H9 (cell line): Measurements from ENCODE around the gene PTGER4. TPM values are rescaled to one million over a fixed set of nuclear protein-coding genes. Genes with fewer than 3 reads are reported as not detected.

Experiments
- DNase-seq: peaks from one replicate; pipeline ENCODE4 v3.0.0-alpha.2; 2017
- H2AFZ ChIP-seq: one replicate; pipeline ENCODE4 v1.6.1; 2013; ENCODE audit warnings: mild to moderate bottlenecking, low read length, control low read depth, moderate library complexity
- H2AK5ac ChIP-seq: 2 replicates; pipeline ENCODE4 v1.6.1; 2013; ENCODE audit warnings: low read length, control low read depth, mixed read lengths; ENCODE audit not compliant: insufficient read length
- H2BK120ac ChIP-seq: one replicate; pipeline ENCODE4 v1.6.1; 2013; ENCODE audit warnings: low read depth, mild to moderate bottlenecking, low read length, control low read depth, inconsistent platforms; ENCODE audit not compliant: poor library complexity, severe bottlenecking
- H2BK12ac ChIP-seq: 2 replicates; pipeline ENCODE4 v1.6.1; 2013; ENCODE audit warnings: low read length, control low read depth, mixed read lengths, low read depth; ENCODE audit not compliant: insufficient read length
- H2BK15ac ChIP-seq: 2 replicates; pipeline ENCODE4 v1.6.1; 2013; ENCODE audit warnings: low read depth, low read length, control low read depth
- H2BK20ac ChIP-seq: one replicate; pipeline ENCODE4 v1.6.1; 2013; ENCODE audit warnings: low read depth, mild to moderate bottlenecking, low read length, control low read depth, inconsistent platforms; ENCODE audit not compliant: poor library complexity, severe bottlenecking
- H2BK5ac ChIP-seq: 2 replicates; pipeline ENCODE4 v1.6.1; 2013; ENCODE audit warnings: low read length, control low read depth, mixed read lengths; ENCODE audit not compliant: insufficient read length
- H3K14ac ChIP-seq: 2 replicates; pipeline ENCODE4 v1.6.1; 2013; ENCODE audit warnings: low read length, control low read depth; ENCODE audit not compliant: insufficient read depth
- H3K18ac ChIP-seq: 2 replicates; pipeline ENCODE4 v1.6.1; 2013; ENCODE audit warnings: low read depth, mild to moderate bottlenecking, mixed read lengths, low read length, control low read depth; ENCODE audit not compliant: insufficient read length
- H3K23ac ChIP-seq: 2 replicates; pipeline ENCODE4 v1.6.1; 2013; ENCODE audit warnings: low read length, control low read depth, mixed read lengths, low read depth; ENCODE audit not compliant: insufficient read length
- H3K23me2 ChIP-seq: 2 replicates; pipeline ENCODE4 v1.6.1; 2013; ENCODE audit warnings: low read depth, mild to moderate bottlenecking, mixed read lengths, low read length, control low read depth; ENCODE audit not compliant: insufficient read length, poor library complexity, severe bottlenecking
- H3K27ac ChIP-seq: 2 replicates; pipeline ENCODE4 v1.5.1; 2013; ENCODE audit warnings: low read length, control low read depth, mixed read lengths, low read depth; ENCODE audit not compliant: insufficient read length
- H3K27me3 ChIP-seq: 2 replicates; pipeline ENCODE4 v1.6.1; 2013; ENCODE audit warnings: low read length, control low read depth, inconsistent platforms; ENCODE audit not compliant: insufficient read depth
- H3K4ac ChIP-seq: 2 replicates; pipeline ENCODE4 v1.6.1; 2013; ENCODE audit warnings: low read depth, mild to moderate bottlenecking, control low read depth, inconsistent platforms, low read length, moderate library complexity
- H3K4me1 ChIP-seq: 2 replicates; pipeline ENCODE4 v1.6.1; 2013; ENCODE audit warnings: low read length, control low read depth, inconsistent platforms; ENCODE audit not compliant: insufficient read depth
- H3K4me2 ChIP-seq: 2 replicates; pipeline ENCODE4 v1.6.1; 2013; ENCODE audit warnings: low read length, control low read depth, mixed read lengths; ENCODE audit not compliant: insufficient read length, insufficient read depth
- H3K56ac ChIP-seq: 2 replicates; pipeline ENCODE4 v1.6.1; 2013; ENCODE audit warnings: low read depth, mild to moderate bottlenecking, mixed read lengths, low read length, control low read depth; ENCODE audit not compliant: insufficient read length
- H3K79me1 ChIP-seq: 2 replicates; pipeline ENCODE4 v1.6.1; 2013; ENCODE audit warnings: low read depth, mild to moderate bottlenecking, moderate library complexity, low read length, control low read depth, inconsistent platforms; ENCODE audit not compliant: insufficient read depth, poor library complexity, severe bottlenecking
- H3K79me2 ChIP-seq: 2 replicates; pipeline ENCODE4 v1.6.1; 2013; ENCODE audit warnings: low read length, control low read depth, inconsistent platforms; ENCODE audit not compliant: insufficient read depth
- H3K9ac ChIP-seq: 2 replicates; pipeline ENCODE4 v1.6.1; 2013; ENCODE audit warnings: low read length, control low read depth, mixed read lengths; ENCODE audit not compliant: insufficient read length; ENCODE audit errors: extremely low read depth
- H3K9me3 ChIP-seq: one replicate; pipeline ENCODE4 v1.6.1; 2013; ENCODE audit warnings: low read depth, low read length, inconsistent platforms; ENCODE audit not compliant: control insufficient read depth
- H3T11ph ChIP-seq: one replicate; pipeline ENCODE4 v1.6.1; 2013; ENCODE audit warnings: mild to moderate bottlenecking, low read length, control low read depth, inconsistent platforms
- H4K20me1 ChIP-seq: one replicate; pipeline ENCODE4 v1.6.1; 2013; ENCODE audit not compliant: control insufficient read depth, insufficient read length, insufficient read depth
- H4K5ac ChIP-seq: 2 replicates; pipeline ENCODE4 v1.6.1; 2013; ENCODE audit warnings: low read depth, mild to moderate bottlenecking, mixed read lengths, low read length, control low read depth; ENCODE audit not compliant: insufficient read length
- H4K8ac ChIP-seq: replicated peaks from 2 replicates; pipeline ENCODE4 v1.6.1; 2013; ENCODE audit warnings: low read length, control low read depth, mixed read lengths, low read depth; ENCODE audit not compliant: insufficient read length
- H4K91ac ChIP-seq: 2 replicates; pipeline ENCODE4 v1.6.1; 2013; ENCODE audit warnings: low read depth, mild to moderate bottlenecking, moderate library complexity, mixed read lengths, low read length, control low read depth; ENCODE audit not compliant: insufficient read length
- H3K27ac Mint-ChIP-seq, 3 experiments: 2 replicates in 2 of 3; 3 replicates in 1 of 3; pipeline ENCODE4 v1.8.0; 2020 to 2021; ENCODE audit warnings: mixed read lengths in 3 of 3, mild to moderate bottlenecking in 1 of 3, moderate library complexity in 1 of 3
- H3K27me3 Mint-ChIP-seq: 2 replicates; pipeline ENCODE4 v1.8.0; 2021; ENCODE audit warnings: low read depth, mild to moderate bottlenecking, moderate library complexity, mixed read lengths
- H3K36me3 Mint-ChIP-seq, 3 experiments: 2 replicates in 2 of 3; 3 replicates in 1 of 3; pipeline ENCODE4 v1.8.0; 2020 to 2021; ENCODE audit warnings: low read depth in 3 of 3, mixed read lengths in 3 of 3; ENCODE audit not compliant: insufficient read depth in 1 of 3
- H3K4me1 Mint-ChIP-seq, 2 experiments: 2 replicates each; pipeline ENCODE4 v1.8.0; 2020; ENCODE audit warnings: mixed read lengths in 2 of 2
- H3K4me3 Mint-ChIP-seq, 2 experiments: 2 replicates in 1 of 2; 3 replicates in 1 of 2; pipeline ENCODE4 v1.8.0; 2020 to 2021; ENCODE audit warnings: mild to moderate bottlenecking in 2 of 2, mixed read lengths in 2 of 2, moderate library complexity in 1 of 2
- H3K9me3 Mint-ChIP-seq, 2 experiments: 2 replicates in 1 of 2; 3 replicates in 1 of 2; pipeline ENCODE4 v1.8.0; 2020; ENCODE audit warnings: mild to moderate bottlenecking in 2 of 2, mixed read lengths in 2 of 2, moderate library complexity in 1 of 2
- WGBS: extraction: QIAGEN DNeasy Blood & Tissue Kit; methylation state at CpG from one replicate; pipeline ENCODE4 v1.1.7; 2013; ENCODE audit warnings: missing lambda C conversion rate, low lambda C conversion rate, mixed read lengths; ENCODE audit not compliant: insufficient read length; ENCODE audit errors: extremely low coverage; 5-methylcytosine and 5-hydroxymethylcytosine counted together
- total RNA-seq: library from RNA; stranded (reverse); gene quantifications from 2 replicates; pipeline ENCODE4 v1.2.1, GENCODE V29; 2021
- TF ChIP-seq, protein P1 (sequence below): fragments of 200-600 bp; sonication (generic); conservative IDR thresholded peaks from 3 replicates; pipeline ENCODE4 v1.8.0; 2021; ENCODE audit warnings: antibody characterized with exemption, mild to moderate bottlenecking

PTGER4 gene
- total RNA-seq, 1 experiment from 2014 or later, result 0.35 TPM

- peaks cover 2% of the 10 kb centered on the region; the same call in 1 of the 2 replicates for H3K27me3 Mint-ChIP-seq
- Histone ChIP-seq H3K14ac (no peak overlapping the region), H2BK20ac (no peak overlapping the region), H2AK5ac (no peak overlapping the region), H3K79me2 (no peaks in the 10 kb centered on the region), H3K18ac (no peak overlapping the region), H4K20me1 (no peaks in the 10 kb centered on the region), H3K23me2 (no peaks in the 10 kb centered on the region), H3K4me2 (no peak overlapping the region), H3K4me1 (no peaks in the 10 kb centered on the region), H2BK120ac (no peak overlapping the region), H2BK15ac (no peak overlapping the region), H2AFZ (no peak overlapping the region), H3K4ac (no peak overlapping the region), H3K27ac (no peak overlapping the region), H4K5ac (no peak overlapping the region), H3K9me3 (no peaks in the 10 kb centered on the region), H2BK12ac (no peak overlapping the region), H2BK5ac (no peak overlapping the region), H3K79me1 (no peaks in the 10 kb centered on the region), H3K56ac (no peak overlapping the region), H4K91ac (no peak overlapping the region), H3T11ph (no peak overlapping the region), H3K27me3 (no peaks in the 10 kb centered on the region), H3K9ac (no peak overlapping the region), H4K8ac (no peak overlapping the region), H3K23ac (no peak overlapping the region)
- WGBS, result no CpG with 5 or more reads among the region's 4 CpGs
- TF ChIP-seq, protein P1, sequence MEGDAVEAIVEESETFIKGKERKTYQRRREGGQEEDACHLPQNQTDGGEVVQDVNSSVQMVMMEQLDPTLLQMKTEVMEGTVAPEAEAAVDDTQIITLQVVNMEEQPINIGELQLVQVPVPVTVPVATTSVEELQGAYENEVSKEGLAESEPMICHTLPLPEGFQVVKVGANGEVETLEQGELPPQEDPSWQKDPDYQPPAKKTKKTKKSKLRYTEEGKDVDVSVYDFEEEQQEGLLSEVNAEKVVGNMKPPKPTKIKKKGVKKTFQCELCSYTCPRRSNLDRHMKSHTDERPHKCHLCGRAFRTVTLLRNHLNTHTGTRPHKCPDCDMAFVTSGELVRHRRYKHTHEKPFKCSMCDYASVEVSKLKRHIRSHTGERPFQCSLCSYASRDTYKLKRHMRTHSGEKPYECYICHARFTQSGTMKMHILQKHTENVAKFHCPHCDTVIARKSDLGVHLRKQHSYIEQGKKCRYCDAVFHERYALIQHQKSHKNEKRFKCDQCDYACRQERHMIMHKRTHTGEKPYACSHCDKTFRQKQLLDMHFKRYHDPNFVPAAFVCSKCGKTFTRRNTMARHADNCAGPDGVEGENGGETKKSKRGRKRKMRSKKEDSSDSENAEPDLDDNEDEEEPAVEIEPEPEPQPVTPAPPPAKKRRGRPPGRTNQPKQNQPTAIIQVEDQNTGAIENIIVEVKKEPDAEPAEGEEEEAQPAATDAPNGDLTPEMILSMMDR, result no peak
- no peaks in the 10 kb centered on the region for H3K9me3 Mint-ChIP-seq
- peak overlapping the region in 2 of 3 experiments; percentile 10 to 52; a peak in 2 of 7 replicates for H3K27ac Mint-ChIP-seq
- no peak for DNase-seq
- no peaks in the 10 kb centered on the region for H3K36me3 Mint-ChIP-seq
- H3K4me1 Mint-ChIP-seq, result no peaks in the 10 kb centered on the region
- H3K4me3 Mint-ChIP-seq, result no peak overlapping the region
These were observed 26.3 kb upstream of the PTGER4 start for GRCh38 chr5:40653221-40654022.
